Muscle of leg (tissue), 11 donors: ENCODE results near the gene FBXL7. TPM values are rescaled to one million over a fixed set of nuclear protein-coding genes. Genes with fewer than 3 reads are reported as not detected.

Source experiments
- DNase-seq: peaks from one replicate; pipeline ENCODE4 v3.0.0; 2013
- H3K27ac ChIP-seq: one replicate; pipeline ENCODE4 v1.5.1; 2013; ENCODE audit warnings: mild to moderate bottlenecking, low read length, control low read depth
- H3K27me3 ChIP-seq: one replicate; pipeline ENCODE4 v1.6.1; 2013; ENCODE audit warnings: low read length; ENCODE audit not compliant: control insufficient read depth, insufficient read depth
- H3K36me3 ChIP-seq: one replicate; pipeline ENCODE4 v1.6.1; 2013; ENCODE audit warnings: low read length; ENCODE audit not compliant: control insufficient read depth, insufficient read depth
- H3K4me1 ChIP-seq: one replicate; pipeline ENCODE4 v1.6.1; 2013; ENCODE audit warnings: low read length; ENCODE audit not compliant: control insufficient read depth, insufficient read depth
- H3K4me3 ChIP-seq: one replicate; pipeline ENCODE4 v1.5.1; 2013; ENCODE audit warnings: low read length, control low read depth
- H3K9me3 ChIP-seq: replicated peaks from 2 replicates; pipeline ENCODE4 v1.6.1; 2013; ENCODE audit warnings: low read depth, low read length; ENCODE audit not compliant: control insufficient read depth
- WGBS: methylation state at CpG from one replicate; pipeline ENCODE4 v1.1.5; 2013; ENCODE audit warnings: missing lambda C conversion rate; ENCODE audit not compliant: insufficient coverage; 5-methylcytosine and 5-hydroxymethylcytosine counted together
- polyA plus RNA-seq, 8 donors: library from polyadenylated mRNA; unstranded; fragments of 120-200 nt; gene quantifications; one replicate each; pipeline versions ENCODE4 v1.2.1 to v1.2.3, GENCODE V29; 2013; ENCODE audit warnings: inconsistent platforms in 1 of 8, low replicate concordance in 1 of 8; ENCODE audit not compliant: insufficient read length in 8 of 8, insufficient read depth in 1 of 8
- total RNA-seq: library from RNA; stranded (reverse); fragments of 120-200 nt; gene quantifications from one replicate; pipeline ENCODE4 v1.2.4, GENCODE V29; 2013

Gene FBXL7
- total and polyA plus RNA-seq, 9 donors: 9.0 to 26.1 (median 21.5) TPM

DNA sequence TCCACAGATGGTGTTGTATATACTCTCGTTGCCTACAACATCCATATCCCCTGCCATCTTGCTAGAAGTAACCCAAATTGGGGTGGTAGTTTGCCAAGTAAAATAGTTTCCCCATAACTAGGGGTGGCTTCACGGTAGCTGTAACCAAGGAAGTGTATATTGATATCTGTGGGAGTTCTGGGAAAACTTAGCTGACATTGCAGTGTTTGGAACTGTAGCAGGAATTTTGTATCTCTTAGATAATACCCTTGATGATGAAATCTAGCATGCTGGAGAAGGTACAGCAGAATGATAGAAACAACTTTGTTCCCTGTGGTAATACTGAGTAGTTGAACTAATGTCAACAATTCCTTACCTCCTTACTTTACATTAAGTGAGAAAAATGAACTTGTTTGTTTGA lies 29.8 kb downstream of the FBXL7 start:
- no CpG with 5 or more reads among the region's 2 CpGs for WGBS
- H3K9me3 ChIP-seq: no peaks in the 10 kb centered on the region
- no peak overlapping the region for H3K27ac ChIP-seq
- H3K4me3 ChIP-seq: no peak overlapping the region
- no peak for DNase-seq
- peaks cover 6% of the 10 kb centered on the region for H3K36me3 ChIP-seq
- peaks cover 5% of the 10 kb centered on the region for H3K4me1 ChIP-seq
- no peaks in the 10 kb centered on the region for H3K27me3 ChIP-seq

DNA sequence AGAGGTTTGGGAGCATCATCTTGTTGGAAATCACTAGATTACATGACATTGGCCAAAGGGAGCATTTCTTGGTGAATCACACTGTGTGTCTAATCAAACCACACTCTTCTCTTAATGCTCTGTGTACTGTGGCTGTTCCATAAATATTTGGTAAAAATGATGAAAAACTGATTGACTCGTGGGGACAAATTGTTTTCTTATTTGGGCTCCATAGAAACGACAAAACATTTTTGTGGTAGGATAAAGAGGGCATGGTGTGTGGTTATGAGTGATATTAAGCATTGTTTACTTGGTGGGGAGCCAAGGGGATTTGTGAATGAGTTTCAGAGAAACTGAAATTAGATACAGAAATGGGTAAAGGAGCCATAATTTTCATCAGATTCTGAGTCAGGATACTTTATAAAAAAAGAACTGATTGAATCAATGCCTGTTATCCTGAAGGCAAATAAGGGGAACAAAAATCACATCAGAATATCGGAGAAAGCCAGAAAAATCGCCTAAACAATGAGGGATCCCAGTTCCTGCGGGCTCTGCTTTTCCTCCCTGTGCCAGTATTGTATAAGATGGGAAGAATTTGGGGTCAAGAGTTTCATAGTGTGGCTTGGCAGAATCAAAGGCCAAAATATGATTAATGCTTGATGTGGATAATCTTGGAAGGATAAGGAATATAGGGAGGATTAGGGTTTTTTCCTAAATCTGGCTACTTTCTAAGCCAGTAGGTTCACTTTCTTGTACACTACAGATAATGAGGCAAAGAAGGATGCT lies 33.3 kb downstream of the FBXL7 start:
- H3K36me3 ChIP-seq: peaks cover 2% of the 10 kb centered on the region
- 82% methylated on average over 5 of the region's 5 CpGs for whole genome bisulfite sequencing
- no peaks in the 10 kb centered on the region for H3K9me3 ChIP-seq
- peaks cover 10% of the 10 kb centered on the region for H3K4me1 ChIP-seq
- peak; percentile 51 for DNase-seq
- no peak overlapping the region for H3K4me3 ChIP-seq
- peak overlapping the region; percentile 10 for H3K27ac ChIP-seq
- H3K27me3 ChIP-seq: no peaks in the 10 kb centered on the region

GRCh38 chr5:15535938-15536337 lies 36.0 kb downstream of the FBXL7 start:
- H3K4me1 ChIP-seq: peaks cover 17% of the 10 kb centered on the region

DNA sequence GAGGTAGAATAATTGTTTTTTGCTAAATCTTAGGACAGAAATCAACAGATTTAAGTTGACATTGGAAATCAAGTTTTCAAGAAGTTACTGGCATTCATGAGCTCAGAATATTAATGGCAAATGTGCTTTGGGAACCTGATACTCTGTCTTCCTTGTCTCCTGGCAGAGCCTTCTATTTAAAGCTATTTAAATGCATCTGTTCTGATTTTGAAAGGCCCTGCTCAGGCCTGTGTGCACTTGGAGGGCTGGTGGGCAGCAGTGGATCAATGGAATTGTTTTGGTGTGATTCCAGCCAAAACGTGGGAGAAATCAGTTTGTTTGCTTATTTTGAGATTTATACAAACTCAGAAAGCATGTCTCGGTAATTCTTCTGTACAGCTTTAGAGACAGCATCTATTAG lies 38.5 kb downstream of the FBXL7 start:
- peak overlapping the region; percentile 76 for H3K27ac ChIP-seq
- H3K4me1 ChIP-seq: peaks cover 12% of the 10 kb centered on the region
- no peaks in the 10 kb centered on the region for H3K9me3 ChIP-seq
- peak; percentile 64 for DNase-seq
- no peak overlapping the region for H3K4me3 ChIP-seq
- H3K36me3 ChIP-seq: no peaks in the 10 kb centered on the region
- H3K27me3 ChIP-seq: no peaks in the 10 kb centered on the region
- WGBS: no CpG with 5 or more reads among the region's 2 CpGs

More at GRCh38 chr5:15535938-15536337, 36.0 kb downstream of the FBXL7 start:
- Histone ChIP-seq H3K4me3 (no peak overlapping the region), H3K27me3 (no peaks in the 10 kb centered on the region), H3K27ac (no peak overlapping the region), H3K9me3 (no peaks in the 10 kb centered on the region), H3K36me3 (no peaks in the 10 kb centered on the region)
- no peak for DNase-seq
- 96% methylated on average over 3 of the region's 4 CpGs for WGBS

- WGBS: no CpG with 5 or more reads among the region's 2 CpGs
- no peaks in the 10 kb centered on the region for H3K36me3 ChIP-seq
These were observed 40.0 kb downstream of the FBXL7 start for GRCh38 chr5:15539951-15540350.

GRCh38 chr5:15544039-15544438 lies 44.1 kb downstream of the FBXL7 start:
- 48% methylated on average over 2 of the region's 4 CpGs for WGBS
- no peak overlapping the region for H3K27ac ChIP-seq
- peak; percentile 32 for DNase-seq
- H3K4me3 ChIP-seq: no peak overlapping the region
- no peaks in the 10 kb centered on the region for H3K27me3 ChIP-seq
- no peaks in the 10 kb centered on the region for H3K9me3 ChIP-seq
- H3K36me3 ChIP-seq: no peaks in the 10 kb centered on the region
- H3K4me1 ChIP-seq: peaks cover 11% of the 10 kb centered on the region

More at GRCh38 chr5:15539951-15540350, 40.0 kb downstream of the FBXL7 start:
- DNase-seq: no peak
- Histone ChIP-seq H3K4me3 (no peak overlapping the region), H3K4me1 (peaks cover 12% of the 10 kb centered on the region), H3K9me3 (no peaks in the 10 kb centered on the region), H3K27me3 (no peaks in the 10 kb centered on the region), H3K27ac (no peak overlapping the region)

- WGBS: no CpG with 5 or more reads among the region's 2 CpGs
- no peak for DNase-seq
- Histone ChIP-seq H3K27ac (no peak overlapping the region), H3K9me3 (no peaks in the 10 kb centered on the region), H3K36me3 (no peaks in the 10 kb centered on the region), H3K4me1 (peaks cover 7% of the 10 kb centered on the region), H3K4me3 (no peak overlapping the region), H3K27me3 (no peaks in the 10 kb centered on the region)
These were observed 45.1 kb downstream of the FBXL7 start for GRCh38 chr5:15545082-15545481.

DNA sequence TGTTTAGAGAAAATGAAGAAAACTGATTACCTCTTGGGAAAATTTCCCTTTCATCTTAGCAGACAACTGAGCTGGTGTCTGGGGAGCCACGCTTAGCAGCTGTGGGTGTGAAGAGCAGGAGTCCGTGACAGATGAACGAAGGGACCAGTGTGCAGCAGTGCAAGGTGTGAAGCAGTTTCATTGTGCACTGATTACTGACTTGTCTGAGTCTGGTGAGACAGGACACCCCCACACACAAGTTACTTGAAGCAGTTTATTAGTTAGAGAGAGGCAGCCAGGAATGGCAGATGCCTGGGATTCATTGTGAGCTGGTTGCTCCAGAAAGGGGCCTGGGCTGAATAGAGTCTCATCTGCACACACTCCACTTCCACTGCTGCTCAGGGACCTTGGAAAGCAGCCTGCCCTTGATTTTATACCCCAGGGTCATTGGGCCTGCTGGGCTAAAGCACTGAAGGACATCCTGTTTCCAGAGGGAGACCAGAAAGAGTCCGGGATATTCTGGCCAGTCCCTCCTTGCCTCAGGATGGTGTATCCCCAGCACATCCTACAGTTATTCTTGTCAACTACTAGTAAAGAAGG lies 47.4 kb downstream of the FBXL7 start:
- H3K9me3 ChIP-seq: no peaks in the 10 kb centered on the region
- H3K27me3 ChIP-seq: no peaks in the 10 kb centered on the region
- H3K4me1 ChIP-seq: peaks cover 9% of the 10 kb centered on the region
- no CpG with 5 or more reads among the region's 4 CpGs for WGBS
- no peak overlapping the region for H3K27ac ChIP-seq
- H3K36me3 ChIP-seq: peaks cover 2% of the 10 kb centered on the region
- H3K4me3 ChIP-seq: no peak overlapping the region
- DNase-seq: no peak

DNA sequence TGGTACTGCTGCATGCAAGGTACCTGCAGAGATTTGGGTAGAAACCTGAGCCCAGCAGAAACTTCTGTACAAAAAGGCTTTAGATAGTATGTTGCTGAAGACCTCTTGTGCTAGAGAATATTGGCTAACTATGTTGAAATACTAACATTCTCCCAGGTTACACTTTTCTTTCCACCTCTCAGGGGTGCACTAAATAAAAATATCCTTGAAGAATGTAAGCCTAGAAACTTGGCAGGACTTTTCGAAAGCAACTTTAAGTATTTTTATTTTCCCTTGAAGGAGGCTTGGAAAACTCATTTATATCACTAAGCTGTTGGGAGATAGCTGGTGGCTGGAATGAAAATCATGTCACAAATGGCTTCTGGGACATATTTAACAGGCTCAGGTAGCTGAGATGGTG lies 50.0 kb downstream of the FBXL7 start:
- no CpG with 5 or more reads among the region's 1 CpG for WGBS
- Histone ChIP-seq H3K36me3 (peaks cover 2% of the 10 kb centered on the region), H3K9me3 (no peaks in the 10 kb centered on the region), H3K4me3 (no peak overlapping the region), H3K27me3 (no peaks in the 10 kb centered on the region), H3K4me1 (peaks cover 11% of the 10 kb centered on the region), H3K27ac (no peak overlapping the region)
- DNase-seq: peak; percentile 84

GRCh38 chr5:15550502-15551112 lies 50.6 kb downstream of the FBXL7 start:
- no peaks in the 10 kb centered on the region for H3K27me3 ChIP-seq
- DNase-seq: peak; percentile 82
- no peak overlapping the region for H3K4me3 ChIP-seq
- peaks cover 2% of the 10 kb centered on the region for H3K36me3 ChIP-seq
- 13% methylated on average over 2 of the region's 4 CpGs for WGBS
- no peaks in the 10 kb centered on the region for H3K9me3 ChIP-seq
- H3K27ac ChIP-seq: no peak overlapping the region
- H3K4me1 ChIP-seq: peaks cover 11% of the 10 kb centered on the region
